Nephron (organoid): Measurements from ENCODE around the gene PTH1R.

Experiments used
- H3K27ac Mint-ChIP-seq, 3 experiments: 2 replicates each; pipeline ENCODE4 v1.8.0; 2020; ENCODE audit warnings: mixed read lengths in 3 of 3, mild to moderate bottlenecking in 2 of 3, moderate library complexity in 1 of 3
- H3K27me3 Mint-ChIP-seq: 2 replicates; pipeline ENCODE4 v1.8.0; 2021; ENCODE audit warnings: low read depth, mild to moderate bottlenecking, moderate library complexity, mixed read lengths
- H3K36me3 Mint-ChIP-seq: 2 replicates; pipeline ENCODE4 v1.8.0; 2020; ENCODE audit warnings: low read depth, mixed read lengths
- H3K4me1 Mint-ChIP-seq: 2 replicates; pipeline ENCODE4 v1.8.0; 2020; ENCODE audit warnings: mixed read lengths
- H3K4me3 Mint-ChIP-seq, 3 experiments: 2 replicates each; pipeline ENCODE4 v1.8.0; 2020; ENCODE audit warnings: mild to moderate bottlenecking in 3 of 3, mixed read lengths in 3 of 3, moderate library complexity in 2 of 3
- H3K9me3 Mint-ChIP-seq: 2 replicates; pipeline ENCODE4 v1.8.0; 2020; ENCODE audit warnings: mixed read lengths
- CTCF ChIP-seq, 3 experiments: fragments of 200-600 bp; sonication (generic); IDR thresholded peaks; one replicate each; pipeline ENCODE4 v1.5.0; 2021; ENCODE audit warnings: antibody characterized with exemption in 3 of 3; ENCODE audit not compliant: unreplicated experiment in 3 of 3

The PTH1R gene

GRCh38 chr3:46873521-46873920, 4.0 kb upstream of the PTH1R start:
- H3K4me3 Mint-ChIP-seq = no peak overlapping the region
- H3K36me3 Mint-ChIP-seq = no peaks in the 10 kb centered on the region
- H3K27ac Mint-ChIP-seq = peak overlapping the region; percentile 56 to 92 (median 72)
- peaks cover 6% of the 10 kb centered on the region for H3K27me3 Mint-ChIP-seq
- H3K4me1 Mint-ChIP-seq = peaks cover 56% of the 10 kb centered on the region
- H3K9me3 Mint-ChIP-seq = no peaks in the 10 kb centered on the region
- TF ChIP-seq CTCF (IDR thresholded peaks at IDR 0.05; ENCODE audit: unreplicated experiment in 3 of 3) = no peak

GRCh38 chr3:46874430-46874829, 3.1 kb upstream of the PTH1R start:
- Mint-ChIP-seq H3K27me3 (peaks cover 9% of the 10 kb centered on the region), H3K36me3 (no peaks in the 10 kb centered on the region), H3K27ac (peak overlapping the region; percentile 92 to 97 (median 93)), H3K4me1 (peaks cover 56% of the 10 kb centered on the region), H3K4me3 (peak overlapping the region; percentile 20 to 36 (median 35)), H3K9me3 (no peaks in the 10 kb centered on the region)
- TF ChIP-seq CTCF (IDR thresholded peaks at IDR 0.05; ENCODE audit: unreplicated experiment in 3 of 3) = no peak

GRCh38 chr3:46875560-46875959, 2.0 kb upstream of the PTH1R start:
- Mint-ChIP-seq H3K27ac (peak overlapping the region; percentile 80 to 97 (median 92)), H3K9me3 (no peaks in the 10 kb centered on the region), H3K36me3 (no peaks in the 10 kb centered on the region), H3K4me3 (no peak overlapping the region), H3K4me1 (peaks cover 62% of the 10 kb centered on the region), H3K27me3 (peaks cover 21% of the 10 kb centered on the region)
- TF ChIP-seq CTCF (IDR thresholded peaks at IDR 0.05; ENCODE audit: unreplicated experiment in 3 of 3) = no peak

- Mint-ChIP-seq H3K9me3 (no peaks in the 10 kb centered on the region), H3K4me1 (peaks cover 54% of the 10 kb centered on the region), H3K27me3 (peaks cover 25% of the 10 kb centered on the region), H3K27ac (peak overlapping the region; percentile 60 to 97 (median 95)), H3K36me3 (no peaks in the 10 kb centered on the region), H3K4me3 (peak overlapping the region in 2 of 3 experiments; percentile 28 to 50)
- no peak for TF ChIP-seq CTCF (IDR thresholded peaks at IDR 0.05; ENCODE audit: unreplicated experiment in 3 of 3)
These were observed 914 bp upstream of the PTH1R start for GRCh38 chr3:46876313-46877300.

GRCh38 chr3:46878781-46879436, 1.4 kb downstream of the PTH1R start:
- H3K27ac Mint-ChIP-seq = peak overlapping the region; percentile 44 to 97 (median 92)
- H3K27me3 Mint-ChIP-seq = peaks cover 34% of the 10 kb centered on the region
- no peak for TF ChIP-seq CTCF (IDR thresholded peaks at IDR 0.05; ENCODE audit: unreplicated experiment in 3 of 3)
- H3K4me1 Mint-ChIP-seq = peaks cover 39% of the 10 kb centered on the region
- H3K36me3 Mint-ChIP-seq = peaks cover under 1% of the 10 kb centered on the region
- no peaks in the 10 kb centered on the region for H3K9me3 Mint-ChIP-seq
- H3K4me3 Mint-ChIP-seq = peak overlapping the region; percentile 85 to 89 (median 87)
